GM10248 (cell line): ENCODE measurements around the gene GPR156.

ENCODE experiments used
- CTCF ChIA-PET: fragments of 300-600 bp; sonication (Branson Sonifier 250); formaldehyde crosslinking; extraction: SDS; loops from one replicate; lab custom pipeline; 2021; ENCODE audit warnings: antibody characterized with exemption; lab: Yijun Ruan, JAX
- POLR2A ChIA-PET: fragments of 350-650 bp; sonication (Branson Sonifier 250); formaldehyde crosslinking; extraction: SDS; loops from one replicate; lab custom pipeline; 2020; ENCODE audit warnings: antibody characterized with exemption; lab: Yijun Ruan, JAX
- DNase-seq: peaks from one replicate; pipeline ENCODE4 v3.0.0; 2012; ENCODE audit errors: extremely low spot score
- CTCF ChIP-seq: IDR thresholded peaks from 2 replicates; pipeline ENCODE4 v1.5.1; 2012; ENCODE audit warnings: mild to moderate bottlenecking, low read depth; ENCODE audit errors: extremely low read depth, missing control alignments, control extremely low read depth

Gene GPR156

GRCh38 chr3:120163816-120164215 is 121.2 kb downstream of the GPR156 start:
- ChIA-PET CTCF (interaction anchor here (0.6 to 1.1 kb wide), 2 partner anchors 16 to 271 kb away, joined by 3 read pairs; no protein-coding TSS in a partner anchor), POLR2A (no interaction called here)
- TF ChIP-seq CTCF: no peak
- no peak for DNase-seq

GRCh38 chr3:120163026-120163425 is 122.0 kb downstream of the GPR156 start:
- CTCF ChIA-PET: no interaction called here
- POLR2A ChIA-PET: no interaction called here
- DNase-seq: no peak
- no peak for TF ChIP-seq CTCF

GRCh38 chr3:120162400-120162799 is 122.6 kb downstream of the GPR156 start:
- ChIA-PET POLR2A (no interaction called here), CTCF (no interaction called here)
- DNase-seq: no peak
- no peak for TF ChIP-seq CTCF

GRCh38 chr3:120161902-120162301 is 123.1 kb downstream of the GPR156 start:
- POLR2A ChIA-PET: no interaction called here
- no peak for TF ChIP-seq CTCF
- CTCF ChIA-PET: no interaction called here
- DNase-seq: no peak

- no peak for TF ChIP-seq CTCF
- ChIA-PET POLR2A (no interaction called here), CTCF (interaction anchor here (1.2 to 2.4 kb wide), 5 partner anchors 9 to 20 kb away, joined by 3 to 7 read pairs (median 6); no protein-coding TSS in a partner anchor)
- no peak for DNase-seq
Measured at GRCh38 chr3:120160050-120160449, 125.0 kb downstream of the GPR156 start.

- POLR2A ChIA-PET: no interaction called here
- CTCF ChIA-PET: interaction anchor here (1.1 kb wide), 1 partner anchor 11 kb away, joined by 4 read pairs; no protein-coding TSS in a partner anchor
Measured at GRCh38 chr3:120157681-120158080, 127.3 kb downstream of the GPR156 start.

More at GRCh38 chr3:120157681-120158080, 127.3 kb downstream of the GPR156 start:
- DNase-seq: no peak
- no peak for TF ChIP-seq CTCF
